HepG2 (cell line): Measurements from ENCODE around the gene ZNF585A. TPM values are rescaled to one million over a fixed set of nuclear protein-coding genes. Genes with fewer than 3 reads are reported as not detected.

Experiments used
- AKAP8 ChIP-seq: sonication (generic); formaldehyde crosslinking; IDR thresholded peaks from 2 replicates; pipeline ENCODE4 v1.5.1; 2020; ENCODE audit warnings: mild to moderate bottlenecking, missing genetic modification reagents
- CAMTA2 ChIP-seq: sonication (generic); formaldehyde crosslinking; IDR thresholded peaks from 2 replicates; pipeline ENCODE4 v1.4.0; 2020; ENCODE audit warnings: mild to moderate bottlenecking, missing genetic modification reagents, borderline replicate concordance
- HMGA1 ChIP-seq: sonication (generic); formaldehyde crosslinking; conservative IDR thresholded peaks from 2 replicates; pipeline ENCODE4 v1.4.0; 2020; ENCODE audit warnings: missing genetic modification reagents
- HNRNPL ChIP-seq: fragments of 200-400 bp; formaldehyde crosslinking; IDR thresholded peaks from 2 replicates; pipeline ENCODE4 v1.6.1; 2017; ENCODE audit warnings: mild to moderate bottlenecking, low read depth, low read length
- PTBP1 ChIP-seq: fragments of 200-400 bp; formaldehyde crosslinking; IDR thresholded peaks from 2 replicates; pipeline ENCODE4 v1.6.1; 2018; ENCODE audit warnings: low read length, low read depth; ENCODE audit not compliant: poor library complexity, severe bottlenecking
- SNAPC2 ChIP-seq: sonication (generic); formaldehyde crosslinking; IDR thresholded peaks from 2 replicates; pipeline ENCODE4 v1.8.1; 2022; ENCODE audit warnings: mild to moderate bottlenecking, missing genetic modification reagents
- ZFP36L1 ChIP-seq: sonication (generic); formaldehyde crosslinking; IDR thresholded peaks from 2 replicates; pipeline ENCODE4 v1.8.0; 2022; ENCODE audit warnings: mild to moderate bottlenecking, missing genetic modification reagents, moderate library complexity
- ZNF468 ChIP-seq: sonication (generic); formaldehyde crosslinking; IDR thresholded peaks from 2 replicates; pipeline ENCODE4 v1.8.0; 2022; ENCODE audit warnings: mild to moderate bottlenecking, moderate library complexity, missing genetic modification reagents
- ZNF562 ChIP-seq: sonication (generic); formaldehyde crosslinking; IDR thresholded peaks from 2 replicates; pipeline ENCODE4 v1.8.0; 2022; ENCODE audit warnings: missing genetic modification reagents, borderline replicate concordance
- ZNF749 ChIP-seq: sonication (generic); formaldehyde crosslinking; IDR thresholded peaks from 2 replicates; pipeline ENCODE4 v1.8.0; 2022; ENCODE audit warnings: mild to moderate bottlenecking, missing genetic modification reagents, moderate library complexity, borderline replicate concordance
- polyA plus RNA-seq, 8 experiments: library from polyadenylated mRNA; depleted of rRNA in 3 of 8; stranded (reverse) in 7 of 8; unstranded in 1 of 8; fragments of >200 nt; fragmentation: Illumina TruSeq in 4 of 8; extraction: Trizol in 4 of 8; gene quantifications; 2 replicates each; pipeline versions ENCODE4 v1.2.1 to v1.2.3, GENCODE V29; 2011 to 2016; ENCODE audit warnings: low read depth in 4 of 8, missing spikeins in 1 of 8, mixed read lengths in 1 of 8; ENCODE audit not compliant: insufficient read depth in 1 of 8
- total RNA-seq, 5 experiments: library from RNA; depleted of rRNA; stranded (reverse); fragments of >200 nt; fragmentation: Illumina TruSeq; extraction: Trizol; gene quantifications; 2 replicates each; pipeline ENCODE4 v1.2.3, GENCODE V29; 2016; ENCODE audit warnings: low read depth in 1 of 5
- TF ChIP-seq, protein P1 (sequence below): sonication (generic); formaldehyde crosslinking; IDR thresholded peaks from 2 replicates; pipeline ENCODE4 v1.5.0; 2020; ENCODE audit warnings: mild to moderate bottlenecking, missing genetic modification reagents, borderline replicate concordance
- TF ChIP-seq, protein P2 (sequence below): sonication (generic); formaldehyde crosslinking; IDR thresholded peaks from 2 replicates; pipeline ENCODE4 v1.5.1; 2020; ENCODE audit warnings: mild to moderate bottlenecking, missing genetic modification reagents
- TF ChIP-seq, protein P3 (sequence below): IDR thresholded peaks from 2 replicates; pipeline ENCODE4 v1.6.1; 2016; ENCODE audit warnings: low read depth, missing genetic modification reagents, missing compliant biosample characterization
- TF ChIP-seq, protein P4 (sequence below): IDR thresholded peaks from 2 replicates; pipeline ENCODE4 v1.6.1; 2016; ENCODE audit warnings: low read depth

Gene ZNF585A
- total and polyA plus RNA-seq, 2 of the 13 experiments (the other 11 are each of a cell fraction or from before 2014, with no cell fraction given): 7.1 to 8.5 TPM

GRCh38 chr19:37217775-37218591, 45.5 kb upstream of the ZNF585A start, which contains the start of gene ZNF383 (continued):
- TF ChIP-seq ZNF749 (CRISPR knock-in tag) (no peak), HNRNPL (0 out of 2 replicates have a peak, but pooled peaks have one; percentile 47), PTBP1 (no peak), ZFP36L1 (peak; percentile 69; the same call in 1 of the 2 replicates), ZNF562 (CRISPR knock-in tag) (no peak), ZNF468 (CRISPR knock-in tag) (no peak), HMGA1 (no peak), AKAP8 (CRISPR knock-in tag) (no peak; the same call in 1 of the 2 replicates), CAMTA2 (CRISPR knock-in tag) (0 out of 2 replicates have a peak, but pooled peaks have one; percentile 44), SNAPC2 (CRISPR knock-in tag) (peak; percentile 84; the same call in 1 of the 2 replicates)
- TF ChIP-seq, protein P1, sequence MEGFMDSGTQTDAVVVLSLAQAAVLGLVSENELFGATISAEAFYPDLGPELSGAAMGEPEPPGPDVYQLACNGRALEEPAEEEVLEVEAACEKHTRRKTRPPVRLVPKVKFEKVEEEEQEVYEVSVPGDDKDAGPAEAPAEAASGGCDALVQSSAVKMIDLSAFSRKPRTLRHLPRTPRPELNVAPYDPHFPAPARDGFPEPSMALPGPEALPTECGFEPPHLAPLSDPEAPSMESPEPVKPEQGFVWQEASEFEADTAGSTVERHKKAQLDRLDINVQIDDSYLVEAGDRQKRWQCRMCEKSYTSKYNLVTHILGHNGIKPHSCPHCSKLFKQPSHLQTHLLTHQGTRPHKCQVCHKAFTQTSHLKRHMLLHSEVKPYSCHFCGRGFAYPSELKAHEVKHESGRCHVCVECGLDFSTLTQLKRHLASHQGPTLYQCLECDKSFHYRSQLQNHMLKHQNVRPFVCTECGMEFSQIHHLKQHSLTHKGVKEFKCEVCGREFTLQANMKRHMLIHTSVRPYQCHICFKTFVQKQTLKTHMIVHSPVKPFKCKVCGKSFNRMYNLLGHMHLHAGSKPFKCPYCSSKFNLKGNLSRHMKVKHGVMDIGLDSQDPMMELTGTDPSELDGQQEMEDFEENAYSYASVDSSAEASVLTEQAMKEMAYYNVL (CRISPR knock-in tag): no peak
- TF ChIP-seq, protein P2, sequence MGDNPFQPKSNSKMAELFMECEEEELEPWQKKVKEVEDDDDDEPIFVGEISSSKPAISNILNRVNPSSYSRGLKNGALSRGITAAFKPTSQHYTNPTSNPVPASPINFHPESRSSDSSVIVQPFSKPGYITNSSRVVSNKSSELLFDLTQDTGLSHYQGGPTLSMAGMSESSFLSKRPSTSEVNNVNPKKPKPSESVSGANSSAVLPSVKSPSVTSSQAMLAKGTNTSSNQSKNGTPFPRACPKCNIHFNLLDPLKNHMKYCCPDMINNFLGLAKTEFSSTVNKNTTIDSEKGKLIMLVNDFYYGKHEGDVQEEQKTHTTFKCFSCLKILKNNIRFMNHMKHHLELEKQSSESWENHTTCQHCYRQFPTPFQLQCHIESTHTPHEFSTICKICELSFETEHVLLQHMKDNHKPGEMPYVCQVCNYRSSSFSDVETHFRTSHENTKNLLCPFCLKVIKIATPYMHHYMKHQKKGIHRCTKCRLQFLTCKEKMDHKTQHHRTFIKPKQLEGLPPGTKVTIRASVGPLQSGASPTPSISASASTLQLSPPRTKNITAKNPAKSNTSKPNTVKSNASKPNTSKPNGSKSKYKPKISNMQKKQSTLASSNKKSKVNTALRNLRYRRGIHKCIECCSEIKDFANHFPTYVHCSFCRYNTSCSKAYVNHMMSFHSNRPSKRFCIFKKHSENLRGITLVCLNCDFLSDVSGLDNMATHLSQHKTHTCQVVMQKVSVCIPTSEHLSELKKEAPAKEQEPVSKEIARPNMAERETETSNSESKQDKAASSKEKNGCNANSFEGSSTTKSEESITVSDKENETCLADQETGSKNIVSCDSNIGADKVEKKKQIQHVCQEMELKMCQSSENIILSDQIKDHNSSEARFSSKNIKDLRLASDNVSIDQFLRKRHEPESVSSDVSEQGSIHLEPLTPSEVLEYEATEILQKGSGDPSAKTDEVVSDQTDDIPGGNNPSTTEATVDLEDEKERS: peak; percentile 83; the same call in 1 of the 2 replicates
- TF ChIP-seq, protein P3, sequence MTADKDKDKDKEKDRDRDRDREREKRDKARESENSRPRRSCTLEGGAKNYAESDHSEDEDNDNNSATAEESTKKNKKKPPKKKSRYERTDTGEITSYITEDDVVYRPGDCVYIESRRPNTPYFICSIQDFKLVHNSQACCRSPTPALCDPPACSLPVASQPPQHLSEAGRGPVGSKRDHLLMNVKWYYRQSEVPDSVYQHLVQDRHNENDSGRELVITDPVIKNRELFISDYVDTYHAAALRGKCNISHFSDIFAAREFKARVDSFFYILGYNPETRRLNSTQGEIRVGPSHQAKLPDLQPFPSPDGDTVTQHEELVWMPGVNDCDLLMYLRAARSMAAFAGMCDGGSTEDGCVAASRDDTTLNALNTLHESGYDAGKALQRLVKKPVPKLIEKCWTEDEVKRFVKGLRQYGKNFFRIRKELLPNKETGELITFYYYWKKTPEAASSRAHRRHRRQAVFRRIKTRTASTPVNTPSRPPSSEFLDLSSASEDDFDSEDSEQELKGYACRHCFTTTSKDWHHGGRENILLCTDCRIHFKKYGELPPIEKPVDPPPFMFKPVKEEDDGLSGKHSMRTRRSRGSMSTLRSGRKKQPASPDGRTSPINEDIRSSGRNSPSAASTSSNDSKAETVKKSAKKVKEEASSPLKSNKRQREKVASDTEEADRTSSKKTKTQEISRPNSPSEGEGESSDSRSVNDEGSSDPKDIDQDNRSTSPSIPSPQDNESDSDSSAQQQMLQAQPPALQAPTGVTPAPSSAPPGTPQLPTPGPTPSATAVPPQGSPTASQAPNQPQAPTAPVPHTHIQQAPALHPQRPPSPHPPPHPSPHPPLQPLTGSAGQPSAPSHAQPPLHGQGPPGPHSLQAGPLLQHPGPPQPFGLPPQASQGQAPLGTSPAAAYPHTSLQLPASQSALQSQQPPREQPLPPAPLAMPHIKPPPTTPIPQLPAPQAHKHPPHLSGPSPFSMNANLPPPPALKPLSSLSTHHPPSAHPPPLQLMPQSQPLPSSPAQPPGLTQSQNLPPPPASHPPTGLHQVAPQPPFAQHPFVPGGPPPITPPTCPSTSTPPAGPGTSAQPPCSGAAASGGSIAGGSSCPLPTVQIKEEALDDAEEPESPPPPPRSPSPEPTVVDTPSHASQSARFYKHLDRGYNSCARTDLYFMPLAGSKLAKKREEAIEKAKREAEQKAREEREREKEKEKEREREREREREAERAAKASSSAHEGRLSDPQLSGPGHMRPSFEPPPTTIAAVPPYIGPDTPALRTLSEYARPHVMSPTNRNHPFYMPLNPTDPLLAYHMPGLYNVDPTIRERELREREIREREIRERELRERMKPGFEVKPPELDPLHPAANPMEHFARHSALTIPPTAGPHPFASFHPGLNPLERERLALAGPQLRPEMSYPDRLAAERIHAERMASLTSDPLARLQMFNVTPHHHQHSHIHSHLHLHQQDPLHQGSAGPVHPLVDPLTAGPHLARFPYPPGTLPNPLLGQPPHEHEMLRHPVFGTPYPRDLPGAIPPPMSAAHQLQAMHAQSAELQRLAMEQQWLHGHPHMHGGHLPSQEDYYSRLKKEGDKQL (CRISPR knock-in tag): no peak
- TF ChIP-seq, protein P4, sequence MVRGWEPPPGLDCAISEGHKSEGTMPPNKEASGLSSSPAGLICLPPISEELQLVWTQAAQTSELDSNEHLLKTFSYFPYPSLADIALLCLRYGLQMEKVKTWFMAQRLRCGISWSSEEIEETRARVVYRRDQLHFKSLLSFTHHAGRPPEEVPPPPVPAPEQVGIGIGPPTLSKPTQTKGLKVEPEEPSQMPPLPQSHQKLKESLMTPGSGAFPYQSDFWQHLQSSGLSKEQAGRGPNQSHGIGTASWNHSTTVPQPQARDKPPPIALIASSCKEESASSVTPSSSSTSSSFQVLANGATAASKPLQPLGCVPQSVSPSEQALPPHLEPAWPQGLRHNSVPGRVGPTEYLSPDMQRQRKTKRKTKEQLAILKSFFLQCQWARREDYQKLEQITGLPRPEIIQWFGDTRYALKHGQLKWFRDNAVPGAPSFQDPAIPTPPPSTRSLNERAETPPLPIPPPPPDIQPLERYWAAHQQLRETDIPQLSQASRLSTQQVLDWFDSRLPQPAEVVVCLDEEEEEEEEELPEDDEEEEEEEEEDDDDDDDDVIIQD (CRISPR knock-in tag): no peak
